ENCODE results near the gene RETSAT.

Gene RETSAT

DNA sequence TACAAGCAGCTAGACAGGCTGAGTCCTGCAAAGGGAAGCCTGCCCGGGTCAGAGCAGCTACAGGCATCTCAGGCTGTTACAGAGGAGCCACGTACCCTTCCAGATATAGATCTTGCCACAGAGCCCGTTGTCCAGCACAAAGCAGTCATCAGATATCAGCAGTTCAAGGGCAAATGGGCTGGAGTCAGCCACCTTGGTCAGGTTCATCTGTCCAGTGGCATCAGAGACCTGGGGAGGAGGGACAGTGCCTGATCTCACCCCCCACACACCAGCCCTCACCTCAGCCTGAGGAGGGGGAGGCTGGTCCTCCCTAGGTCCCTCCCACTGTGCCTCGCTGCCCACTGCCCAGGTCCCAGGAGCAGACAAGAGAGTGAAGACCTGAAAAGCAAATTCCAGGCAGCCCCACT, 43.6 kb upstream of the RETSAT start:
- H3K4me3 ChIP-seq: no peak overlapping the region
- no peak overlapping the region for H3K27ac ChIP-seq
- H3K9me3 ChIP-seq (ENCODE audit: low read depth, low read length): no peaks in the 10 kb centered on the region
- H3K36me3 ChIP-seq (ENCODE audit: insufficient read depth, low read length): no peaks in the 10 kb centered on the region
- no peak for DNase-seq (ENCODE audit: low read depth, low spot score)
- TF ChIP-seq POLR2AphosphoS5 (IDR thresholded peaks at IDR 0.05; ENCODE audit: borderline replicate concordance, low read depth, low read length) (no peak), EZH2 (IDR thresholded peaks at IDR 0.05) (no peak), FOXP2 (optimal IDR thresholded peaks at IDR 0.05; ENCODE audit: control extremely low read depth, extremely low read length, insufficient read depth) (no peak)
- H3K9ac ChIP-seq (ENCODE audit: insufficient read length): no peak overlapping the region

DNA sequence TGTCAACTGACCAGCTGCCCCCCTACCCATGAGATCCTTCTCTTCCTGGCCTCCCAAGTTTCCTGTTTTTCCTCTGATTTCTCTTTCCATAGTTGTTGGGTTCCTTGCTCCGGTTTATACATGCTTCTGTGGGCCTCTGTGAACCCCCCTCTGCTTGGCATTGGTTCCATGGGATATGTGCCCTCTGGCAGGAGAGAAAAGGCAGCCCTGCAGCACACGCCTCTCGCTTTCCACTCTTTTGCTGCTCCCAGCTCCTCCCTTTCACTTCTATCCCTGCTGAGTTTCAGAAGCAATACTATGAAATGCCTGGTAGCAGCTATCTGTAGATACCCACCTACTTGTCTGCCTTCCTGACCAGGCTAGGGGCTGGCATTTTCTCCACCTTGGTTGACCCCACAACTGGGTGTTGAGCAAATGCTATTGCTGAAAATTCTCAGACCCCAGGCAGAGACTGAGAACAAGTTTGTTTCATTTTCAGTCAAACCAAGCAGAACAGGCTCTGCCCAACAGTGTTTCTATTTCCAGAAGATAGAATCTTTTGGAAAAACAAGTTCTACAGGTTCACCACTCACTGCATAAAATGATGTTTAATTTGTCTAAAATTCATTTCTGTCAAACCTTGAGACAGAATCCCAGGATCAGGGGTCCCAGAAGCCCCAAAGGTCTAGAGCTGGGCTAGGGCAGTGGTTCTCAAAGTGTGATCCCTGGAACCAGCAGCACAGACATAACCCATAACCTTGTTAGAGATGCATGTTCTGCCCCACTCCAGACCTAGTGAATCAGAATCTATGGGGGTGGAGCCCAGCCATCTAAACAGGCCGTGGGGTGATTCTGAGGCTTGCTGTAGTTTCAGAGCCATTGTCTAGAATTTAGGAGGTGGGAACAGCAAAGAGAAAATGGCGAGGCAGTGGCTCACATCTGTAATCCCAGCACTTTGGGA, 42.5 kb upstream of the RETSAT start:
- TF ChIP-seq FOXP2 (optimal IDR thresholded peaks at IDR 0.05; ENCODE audit: control extremely low read depth, extremely low read length, insufficient read depth) (no peak), POLR2AphosphoS5 (IDR thresholded peaks at IDR 0.05; ENCODE audit: borderline replicate concordance, low read depth, low read length) (no peak), EZH2 (IDR thresholded peaks at IDR 0.05) (no peak)
- H3K9me3 ChIP-seq (ENCODE audit: low read depth, low read length): no peaks in the 10 kb centered on the region
- H3K9ac ChIP-seq (ENCODE audit: insufficient read length): no peak overlapping the region
- no peak for DNase-seq (ENCODE audit: low read depth, low spot score)
- H3K36me3 ChIP-seq (ENCODE audit: insufficient read depth, low read length): no peaks in the 10 kb centered on the region
- H3K4me3 ChIP-seq: no peak overlapping the region
- no peak overlapping the region for H3K27ac ChIP-seq

DNA sequence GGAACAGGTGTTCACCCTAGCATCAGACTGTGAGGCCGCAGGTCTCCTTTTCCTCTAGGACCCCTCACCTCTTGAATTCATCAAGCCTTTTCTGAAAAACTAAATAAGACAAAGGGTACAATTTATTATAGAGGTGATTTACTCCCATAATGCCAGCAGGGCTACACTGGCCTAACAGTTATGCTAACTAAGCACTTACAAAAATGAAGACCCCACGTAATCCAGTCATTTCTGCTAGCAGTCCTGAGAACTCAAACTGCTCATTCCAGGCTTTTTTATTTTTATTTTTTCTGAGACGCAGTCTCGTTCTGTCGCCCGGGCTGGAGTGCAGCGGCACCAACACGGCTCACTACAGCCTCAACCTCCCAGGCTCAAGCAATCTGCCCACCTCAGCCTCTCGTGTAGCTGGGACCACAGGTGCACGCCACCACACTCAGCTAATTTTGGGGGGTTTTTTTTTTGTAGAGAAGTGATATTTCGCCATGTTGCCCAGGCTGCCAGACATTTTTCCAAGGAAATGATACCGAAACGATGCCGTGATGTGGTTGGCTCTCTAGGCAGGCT, 41.7 kb upstream of the RETSAT start:
- DNase-seq (ENCODE audit: low read depth, low spot score): no peak
- H3K36me3 ChIP-seq (ENCODE audit: insufficient read depth, low read length): no peaks in the 10 kb centered on the region
- TF ChIP-seq POLR2AphosphoS5 (IDR thresholded peaks at IDR 0.05; ENCODE audit: borderline replicate concordance, low read depth, low read length): no peak
- no peak for TF ChIP-seq FOXP2 (optimal IDR thresholded peaks at IDR 0.05; ENCODE audit: control extremely low read depth, extremely low read length, insufficient read depth)
- TF ChIP-seq EZH2 (IDR thresholded peaks at IDR 0.05): no peak
- no peak overlapping the region for H3K27ac ChIP-seq
- no peaks in the 10 kb centered on the region for H3K9me3 ChIP-seq (ENCODE audit: low read depth, low read length)
- no peak overlapping the region for H3K4me3 ChIP-seq
- no peak overlapping the region for H3K9ac ChIP-seq (ENCODE audit: insufficient read length)

DNA sequence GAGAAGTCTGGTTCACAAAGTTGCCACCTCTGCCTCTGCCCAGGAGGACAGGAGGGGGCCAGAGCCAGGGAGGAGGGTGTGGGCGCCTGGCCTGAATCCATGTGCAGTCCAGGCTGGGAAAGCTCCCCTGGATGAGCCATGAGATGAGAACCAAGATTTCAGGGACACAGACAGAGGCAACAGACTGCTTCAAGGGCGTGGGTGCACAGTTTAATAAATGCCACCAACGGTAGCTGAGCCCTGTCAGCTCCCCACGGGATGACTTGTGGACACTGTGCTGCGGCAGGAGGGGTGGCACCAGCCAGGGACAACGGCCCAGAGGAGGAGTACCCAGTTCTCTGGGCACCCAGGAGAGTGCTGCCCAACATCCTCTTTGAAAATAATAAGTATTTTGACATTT, 40.6 kb upstream of the RETSAT start:
- Histone ChIP-seq H3K36me3 (ENCODE audit: insufficient read depth, low read length) (no peaks in the 10 kb centered on the region), H3K9me3 (ENCODE audit: low read depth, low read length) (no peaks in the 10 kb centered on the region), H3K4me3 (no peak overlapping the region), H3K9ac (ENCODE audit: insufficient read length) (no peak overlapping the region), H3K27ac (no peak overlapping the region)
- TF ChIP-seq POLR2AphosphoS5 (IDR thresholded peaks at IDR 0.05; ENCODE audit: borderline replicate concordance, low read depth, low read length) (no peak), EZH2 (IDR thresholded peaks at IDR 0.05) (no peak), FOXP2 (optimal IDR thresholded peaks at IDR 0.05; ENCODE audit: control extremely low read depth, extremely low read length, insufficient read depth) (no peak)
- no peak for DNase-seq (ENCODE audit: low read depth, low spot score)

DNA sequence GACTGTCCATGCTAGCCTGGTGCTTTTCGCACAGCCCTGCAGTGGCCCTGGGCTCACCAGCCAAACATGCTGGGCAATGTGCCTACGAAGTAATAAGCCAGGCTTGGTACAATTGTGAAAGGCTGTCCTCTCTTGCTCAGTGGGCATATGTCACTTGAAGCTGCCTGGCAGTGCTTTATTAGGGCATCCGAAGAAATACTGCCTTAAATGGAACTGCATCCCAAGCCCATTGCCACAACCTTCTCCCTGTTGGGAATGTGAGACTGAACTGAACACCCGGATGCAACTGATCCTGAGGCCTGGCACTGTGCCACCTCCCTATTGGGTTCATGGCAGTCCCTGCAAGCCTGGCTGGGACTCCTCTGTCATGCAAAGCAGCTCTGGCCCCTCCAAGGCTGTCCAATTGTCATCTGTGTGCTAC, 39.9 kb upstream of the RETSAT start:
- Histone ChIP-seq H3K27ac (no peak overlapping the region), H3K4me3 (no peak overlapping the region), H3K9ac (ENCODE audit: insufficient read length) (no peak overlapping the region), H3K36me3 (ENCODE audit: insufficient read depth, low read length) (no peaks in the 10 kb centered on the region), H3K9me3 (ENCODE audit: low read depth, low read length) (no peaks in the 10 kb centered on the region)
- DNase-seq (ENCODE audit: low read depth, low spot score): no peak
- no peak for TF ChIP-seq EZH2 (IDR thresholded peaks at IDR 0.05)

DNA sequence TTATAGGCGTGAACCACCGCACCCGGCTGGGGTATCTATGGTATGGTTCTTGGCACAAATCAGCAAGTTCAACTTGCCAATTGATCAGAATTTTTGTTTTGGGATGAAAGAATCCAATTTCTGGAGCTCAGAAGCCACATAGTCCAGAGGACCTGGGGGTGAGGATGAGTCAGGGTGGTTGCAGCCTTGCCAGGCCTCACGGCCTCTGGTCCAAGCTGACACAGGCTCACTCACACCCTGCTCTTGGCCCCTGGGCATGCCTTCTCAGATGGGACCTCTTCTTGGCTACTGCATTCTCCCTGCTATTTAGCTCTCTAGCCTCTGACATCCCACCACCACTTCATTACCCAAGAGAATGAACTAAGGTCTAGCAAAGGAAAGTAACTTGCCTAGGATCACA, 39.5 kb upstream of the RETSAT start:
- no peak for DNase-seq (ENCODE audit: low read depth, low spot score)
- Histone ChIP-seq H3K36me3 (ENCODE audit: insufficient read depth, low read length) (no peaks in the 10 kb centered on the region), H3K9ac (ENCODE audit: insufficient read length) (no peak overlapping the region), H3K9me3 (ENCODE audit: low read depth, low read length) (no peaks in the 10 kb centered on the region), H3K27ac (no peak overlapping the region), H3K4me3 (no peak overlapping the region)
- TF ChIP-seq FOXP2 (optimal IDR thresholded peaks at IDR 0.05; ENCODE audit: control extremely low read depth, extremely low read length, insufficient read depth) (no peak), EZH2 (IDR thresholded peaks at IDR 0.05) (no peak), POLR2AphosphoS5 (IDR thresholded peaks at IDR 0.05; ENCODE audit: borderline replicate concordance, low read depth, low read length) (no peak)

DNA sequence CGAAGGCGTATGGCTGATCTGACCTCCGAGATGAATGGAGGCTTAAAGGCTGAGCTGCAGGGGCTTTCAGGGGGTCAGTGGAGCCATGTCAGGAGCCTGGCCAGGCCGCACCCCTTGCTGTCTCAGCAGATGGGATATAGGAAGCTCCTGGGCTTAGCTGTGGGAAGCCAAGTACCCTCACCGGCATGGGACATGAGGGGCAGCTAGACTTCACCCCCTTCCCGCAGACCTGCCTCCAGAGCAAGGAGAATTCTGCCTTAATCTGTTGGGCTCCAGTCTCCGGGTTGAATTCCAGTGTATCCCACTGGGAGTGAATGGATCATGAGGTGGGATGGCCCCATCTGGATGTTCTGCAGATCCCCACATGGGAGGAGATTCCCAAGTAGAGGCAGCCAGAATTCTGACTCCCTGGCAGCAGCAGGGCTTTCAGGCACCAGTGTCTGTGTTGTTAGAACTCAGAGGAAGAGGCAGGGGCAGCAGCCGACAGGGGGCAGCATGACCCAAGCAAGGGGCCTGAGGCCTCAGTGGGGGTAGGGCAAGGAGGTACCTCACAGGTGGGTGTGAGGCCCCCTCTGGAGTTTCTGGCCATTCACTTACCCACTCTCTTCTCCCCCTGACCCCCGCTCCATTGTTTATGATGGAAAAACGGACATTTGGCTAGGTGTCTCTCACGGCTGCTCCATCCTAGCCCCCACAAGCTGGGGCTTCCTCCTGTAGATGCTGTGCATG, 36.8 kb upstream of the RETSAT start:
- Histone ChIP-seq H3K36me3 (ENCODE audit: insufficient read depth, low read length) (peaks cover 4% of the 10 kb centered on the region; the same call in 1 of the 2 replicates), H3K9me3 (ENCODE audit: low read depth, low read length) (no peaks in the 10 kb centered on the region), H3K27ac (no peak overlapping the region), H3K9ac (ENCODE audit: insufficient read length) (no peak overlapping the region), H3K4me3 (no peak overlapping the region)
- no peak for TF ChIP-seq FOXP2 (optimal IDR thresholded peaks at IDR 0.05; ENCODE audit: control extremely low read depth, extremely low read length, insufficient read depth)
- TF ChIP-seq POLR2AphosphoS5 (IDR thresholded peaks at IDR 0.05; ENCODE audit: borderline replicate concordance, low read depth, low read length): no peak
- TF ChIP-seq EZH2 (IDR thresholded peaks at IDR 0.05): no peak
- DNase-seq (ENCODE audit: low read depth, low spot score): no peak

DNA sequence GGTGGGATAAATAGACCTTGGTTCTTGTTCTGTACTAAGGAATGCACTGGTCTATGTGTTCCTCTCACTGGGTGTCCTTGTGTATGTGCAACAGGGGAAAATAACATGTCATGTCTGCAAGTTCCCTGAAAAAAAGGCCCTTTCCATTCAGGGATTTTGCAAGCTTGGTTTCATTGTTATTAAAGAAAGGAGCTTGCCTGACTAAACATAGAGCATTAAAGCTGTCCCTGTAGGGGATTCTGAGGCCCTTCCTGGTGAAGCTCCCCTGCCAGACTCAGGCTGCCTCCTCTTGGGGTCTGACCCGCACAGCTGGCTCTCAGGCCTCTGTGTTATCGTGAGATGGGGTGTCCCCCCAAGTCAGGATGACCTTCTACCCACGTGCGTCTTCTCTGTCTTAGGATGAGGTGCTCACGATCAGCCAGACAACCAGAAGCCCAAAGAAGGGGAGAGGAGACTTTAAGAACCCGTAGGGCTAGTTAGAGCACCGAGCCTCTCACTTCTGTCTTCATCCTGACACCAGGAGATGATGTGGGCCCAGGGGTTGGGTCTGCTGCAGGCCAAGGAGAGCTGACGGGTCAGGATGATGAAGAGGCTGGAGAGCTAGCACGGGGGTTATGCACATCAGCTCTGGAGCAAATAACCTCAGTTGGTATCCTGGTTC, 34.7 kb upstream of the RETSAT start:
- no peak overlapping the region for H3K9ac ChIP-seq (ENCODE audit: insufficient read length)
- peaks cover 4% of the 10 kb centered on the region; the same call in 1 of the 2 replicates for H3K36me3 ChIP-seq (ENCODE audit: insufficient read depth, low read length)
- H3K4me3 ChIP-seq: no peak overlapping the region
- H3K9me3 ChIP-seq (ENCODE audit: low read depth, low read length): no peaks in the 10 kb centered on the region
- DNase-seq (ENCODE audit: low read depth, low spot score): no peak
- H3K27ac ChIP-seq: no peak overlapping the region
- no peak for TF ChIP-seq EZH2 (IDR thresholded peaks at IDR 0.05)
- TF ChIP-seq FOXP2 (optimal IDR thresholded peaks at IDR 0.05; ENCODE audit: control extremely low read depth, extremely low read length, insufficient read depth): no peak
- TF ChIP-seq POLR2AphosphoS5 (IDR thresholded peaks at IDR 0.05; ENCODE audit: borderline replicate concordance, low read depth, low read length): no peak

Data from SK-N-MC (cell line).